ENCODE measurements around the gene LRRTM4.

GRCh38 chr2:77457665-77458064, 64.5 kb downstream of the LRRTM4 start:
- no peak for TF ChIP-seq ZNF565 (CRISPR knock-in tag; conservative IDR thresholded peaks at IDR 0.05; ENCODE audit: low read depth)
- no peak for TF ChIP-seq CSDC2 (CRISPR knock-in tag; IDR thresholded peaks at IDR 0.05)
- TF ChIP-seq CSRNP3 (CRISPR knock-in tag; IDR thresholded peaks at IDR 0.05): no peak
- no peak for TF ChIP-seq ISL1 (CRISPR knock-in tag; IDR thresholded peaks at IDR 0.05)
- TF ChIP-seq ZNF8 (CRISPR knock-in tag; IDR thresholded peaks at IDR 0.05): no peak
- no peak for TF ChIP-seq ZNF70 (CRISPR knock-in tag; IDR thresholded peaks at IDR 0.05)
